Lower leg skin (tissue), 4 donors: ENCODE measurements around the gene ZNF562. TPM values are rescaled to one million over a fixed set of nuclear protein-coding genes. Genes with fewer than 3 reads are reported as not detected.
"Not testable (repeated sequence)": the region's sequence is repeated elsewhere in the genome, so short reads cannot be mapped to it uniquely, and the experiment has no call there.

Experiments used
- DNase-seq, 2 donors: peaks; one replicate each; pipeline ENCODE4 v3.0.0-alpha.2; 2019; ENCODE audit warnings: low spot score in 2 of 2
- H3K4me3 ChIP-seq: fragments of 200-600 bp; sonication (generic); 2 replicates; pipeline ENCODE4 v1.5.1; 2017; ENCODE audit warnings: mild to moderate bottlenecking, low read depth; ENCODE audit not compliant: poor library complexity, severe bottlenecking
- CTCF ChIP-seq, 3 donors: fragments of 450-650 bp; IDR thresholded peaks; one replicate each; pipeline ENCODE4 v1.5.1; 2016; ENCODE audit warnings: antibody characterized with exemption in 3 of 3, mild to moderate bottlenecking in 3 of 3, moderate library complexity in 2 of 3
- POLR2A ChIP-seq, 2 donors: fragments of 450-650 bp; IDR thresholded peaks; one replicate each; pipeline ENCODE4 v1.6.1; 2016 to 2017; ENCODE audit warnings: antibody characterized with exemption in 2 of 2, mild to moderate bottlenecking in 1 of 2, moderate library complexity in 1 of 2
- WGBS, 2 donors: methylation state at CpG; one replicate each; pipeline ENCODE4 v1.1.5; 2018; 5-methylcytosine and 5-hydroxymethylcytosine counted together
- intact Hi-C: fragments of 100-400 bp; cut with DNase I; formaldehyde crosslinking; loops from one replicate; pipeline ENCODE4 v1.15.0; 2023; ENCODE audit warnings: low total_unique reads
- total RNA-seq, 4 donors: library from RNA; depleted of rRNA; stranded (reverse); fragments of >200 nt; gene quantifications; one replicate each; pipeline ENCODE4 v1.1.0, GENCODE V29; 2016

The ZNF562 gene
- total RNA-seq, 4 donors from 2014 or later = 11.9 to 22.2 (median 14.0) TPM

GRCh38 chr19:9672893-9673292 lies 2.0 kb downstream of the ZNF562 start:
- intact Hi-C loops = no loop called here
- TF ChIP-seq POLR2A (IDR thresholded peaks at IDR 0.05) = no peak
- TF ChIP-seq CTCF (IDR thresholded peaks at IDR 0.05) = no peak
- no peak overlapping the region for H3K4me3 ChIP-seq
- no peak for DNase-seq
- 95 to 97% methylated on average over 4 of the region's 4 CpGs for WGBS, 2 donors

GRCh38 chr19:9671655-9672054 lies 3.2 kb downstream of the ZNF562 start:
- H3K4me3 ChIP-seq = no peak overlapping the region
- DNase-seq = no peak
- intact Hi-C loops = no loop called here
- 93 to 94% methylated on average over 3 of the region's 3 CpGs for WGBS, 2 donors
- no peak for TF ChIP-seq CTCF (IDR thresholded peaks at IDR 0.05)
- TF ChIP-seq POLR2A (IDR thresholded peaks at IDR 0.05) = no peak

- intact Hi-C loops = no loop called here
- no peak overlapping the region for H3K4me3 ChIP-seq
- WGBS, 2 donors = 97 to 100% methylated on average over 2 of the region's 2 CpGs
- TF ChIP-seq CTCF (IDR thresholded peaks at IDR 0.05) (no peak), POLR2A (IDR thresholded peaks at IDR 0.05) (no peak)
- DNase-seq = no peak
Measured at GRCh38 chr19:9668544-9668943, 6.4 kb downstream of the ZNF562 start.

- no peak for TF ChIP-seq POLR2A (IDR thresholded peaks at IDR 0.05)
- TF ChIP-seq CTCF (IDR thresholded peaks at IDR 0.05) = no peak
- 85 to 91% methylated on average over 3 of the region's 3 CpGs for WGBS, 2 donors
- no peak overlapping the region for H3K4me3 ChIP-seq
- peak in 1 of 2 donors; percentile 21 for DNase-seq
- intact Hi-C loops = no loop called here
Measured at GRCh38 chr19:9667898-9668297, 7.0 kb downstream of the ZNF562 start.

- intact Hi-C loops = no loop called here
- H3K4me3 ChIP-seq = no peak overlapping the region
- DNase-seq = peak in 1 of 2 donors; percentile 8
- WGBS, 2 donors = 89 to 97% methylated on average over 2 of the region's 2 CpGs
- TF ChIP-seq CTCF (IDR thresholded peaks at IDR 0.05) (no peak), POLR2A (IDR thresholded peaks at IDR 0.05) (no peak)
Measured at GRCh38 chr19:9658769-9659168, 16.1 kb downstream of the ZNF562 start.

GRCh38 chr19:9653066-9653555 lies 21.8 kb downstream of the ZNF562 start:
- WGBS, 2 donors = 96 to 97% methylated on average over 5 of the region's 5 CpGs
- DNase-seq, H3K4me3 ChIP-seq, intact Hi-C loops: not testable (repeated sequence)

- H3K4me3 ChIP-seq, DNase-seq, intact Hi-C loops: not testable (repeated sequence)
- 95 to 98% methylated on average over 3 of the region's 3 CpGs for WGBS, 2 donors
Measured at GRCh38 chr19:9651464-9651863, 23.4 kb downstream of the ZNF562 start.
